Iris pigment epithelial cell (primary cell): ENCODE data around the gene ZNF143.
A peak's percentile ranks its signal among the peaks of the same experiment; 100 is the strongest.
"Not testable (repeated sequence)": the region's sequence is repeated elsewhere in the genome, so short reads cannot be mapped to it uniquely, and the experiment has no call there.

Experiments
- DNase-seq: peaks from one replicate; pipeline ENCODE4 v3.0.0-alpha.2; 2011; ENCODE audit warnings: low read depth

Gene ZNF143

GRCh38 chr11:9549216-9549615 lies 88.4 kb downstream of the ZNF143 start:
- DNase-seq, result not testable (repeated sequence)

DNA sequence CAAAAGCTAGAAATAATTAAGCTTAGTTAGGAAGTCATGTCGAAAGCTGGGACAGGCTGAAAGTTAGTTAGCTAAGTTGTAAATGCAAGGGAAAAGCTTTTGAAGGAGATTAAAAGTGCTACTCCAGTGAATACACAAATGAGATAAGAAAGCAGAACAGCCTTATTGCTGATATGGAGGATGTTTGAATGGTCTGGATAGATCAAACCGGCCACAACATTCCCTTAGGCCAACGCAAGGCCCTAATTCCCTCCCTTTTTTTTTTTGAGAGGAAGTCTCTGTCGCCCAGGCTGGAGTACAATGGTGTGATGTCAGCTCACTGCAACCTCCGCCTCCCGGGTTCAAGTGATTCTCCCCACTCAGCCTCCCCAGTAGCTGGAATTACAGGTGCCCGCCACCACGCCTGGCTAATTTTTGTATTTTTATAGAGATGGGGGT lies 89.4 kb downstream of the ZNF143 start:
- DNase-seq, result no peak

DNA sequence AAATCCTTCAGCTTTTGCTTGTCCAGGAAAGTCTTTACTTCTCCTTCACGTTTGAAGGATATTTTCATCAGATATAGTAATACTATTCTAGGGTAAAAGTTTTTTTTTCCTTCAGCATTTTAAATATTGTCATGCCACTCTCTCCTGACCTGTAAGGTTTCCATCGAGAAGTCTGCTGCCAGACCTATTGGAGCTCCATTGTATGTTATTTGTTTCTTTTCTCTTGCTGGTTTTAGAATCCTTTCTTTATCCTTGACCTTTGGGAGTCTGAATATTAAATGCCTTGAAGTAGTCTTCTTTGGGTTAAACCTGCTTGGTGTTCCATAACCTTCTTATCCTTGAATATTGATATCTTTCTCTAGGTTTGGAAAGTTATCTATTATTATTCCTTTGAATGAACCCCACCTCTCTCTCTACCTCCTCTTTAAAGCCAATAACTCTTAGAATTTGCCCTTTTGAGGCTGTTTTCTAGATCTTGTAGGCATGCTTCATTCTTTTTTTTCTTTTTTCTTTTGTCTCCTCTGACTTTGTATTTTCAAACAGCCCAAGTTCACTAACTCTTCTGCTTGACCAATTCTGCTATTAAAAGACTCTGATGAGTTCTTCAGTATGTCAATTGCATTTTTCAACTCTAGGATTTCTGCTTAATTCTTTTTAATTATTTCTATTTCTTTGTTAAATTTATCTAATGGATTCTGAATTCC lies 100.6 kb downstream of the ZNF143 start:
- no peak for DNase-seq

DNA sequence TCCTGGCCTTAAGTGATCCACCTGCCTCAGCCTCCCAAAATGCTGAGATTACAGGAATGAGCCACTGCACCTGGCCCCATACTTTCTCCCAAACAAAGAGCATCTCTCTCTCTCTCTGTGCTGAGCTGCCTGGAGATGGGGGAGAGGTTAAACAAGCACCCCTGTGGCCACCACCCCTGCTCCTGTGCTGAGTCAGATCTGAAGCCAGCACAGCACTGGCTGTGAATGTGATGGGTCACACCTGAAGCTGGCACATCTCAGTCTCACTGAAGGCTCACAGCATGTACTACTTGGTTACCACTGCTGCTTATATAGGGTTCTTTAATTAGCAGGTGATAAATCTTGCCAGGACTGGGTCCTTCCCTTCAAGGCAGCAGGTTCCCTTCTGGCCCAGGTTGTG lies 101.9 kb downstream of the ZNF143 start:
- no peak for DNase-seq

GRCh38 chr11:9563196-9563730 lies 102.5 kb downstream of the ZNF143 start:
- no peak for DNase-seq

- peak; percentile 100 for DNase-seq
Measured at GRCh38 chr11:9565822-9566560, 105.2 kb downstream of the ZNF143 start.

DNA sequence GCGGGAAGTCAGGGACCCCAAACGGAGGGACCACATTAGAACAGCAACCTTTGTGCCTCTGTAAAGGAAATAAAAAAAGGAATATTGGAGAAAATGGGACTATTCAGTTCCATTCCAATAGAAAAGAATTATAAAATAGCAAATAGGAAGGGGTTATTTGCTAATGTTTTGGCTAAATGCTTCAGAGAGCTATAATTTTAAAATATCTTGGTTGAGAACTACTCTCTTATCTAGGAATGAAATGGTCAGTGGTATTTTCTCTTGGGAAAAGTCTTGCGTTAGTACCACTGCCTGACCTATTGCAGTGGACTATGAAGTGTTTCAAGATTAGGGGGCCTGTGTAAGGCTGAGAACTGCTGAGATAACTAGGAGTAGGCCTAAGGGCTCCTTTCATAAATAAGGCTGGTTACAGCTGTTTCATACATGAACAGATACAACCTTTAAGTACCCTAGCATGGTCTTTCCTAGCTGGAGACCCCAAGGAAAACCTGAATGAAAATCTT lies 105.8 kb downstream of the ZNF143 start:
- DNase-seq, result peak; percentile 85

DNA sequence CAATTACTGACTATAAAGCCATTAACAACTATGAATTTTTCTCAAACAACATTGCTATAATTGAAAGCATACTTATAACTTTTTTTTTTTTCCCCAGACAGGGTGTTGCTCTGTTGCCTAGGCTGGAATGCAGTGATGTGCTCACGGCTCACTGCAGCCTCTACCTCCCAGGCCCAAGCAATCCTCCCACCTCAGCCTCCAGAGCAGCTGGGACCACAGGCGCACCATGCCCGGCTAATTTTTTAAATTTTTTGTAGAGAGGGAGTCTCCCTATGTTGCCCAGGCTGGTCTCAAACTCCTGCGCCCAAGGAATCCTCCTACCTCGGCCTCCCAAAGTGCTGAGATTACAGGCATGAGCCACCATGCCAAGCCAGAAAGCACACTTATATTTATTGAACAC lies 106.6 kb downstream of the ZNF143 start:
- DNase-seq, result no peak

- no peak for DNase-seq
Measured at GRCh38 chr11:9568161-9568853, 107.5 kb downstream of the ZNF143 start.

DNA sequence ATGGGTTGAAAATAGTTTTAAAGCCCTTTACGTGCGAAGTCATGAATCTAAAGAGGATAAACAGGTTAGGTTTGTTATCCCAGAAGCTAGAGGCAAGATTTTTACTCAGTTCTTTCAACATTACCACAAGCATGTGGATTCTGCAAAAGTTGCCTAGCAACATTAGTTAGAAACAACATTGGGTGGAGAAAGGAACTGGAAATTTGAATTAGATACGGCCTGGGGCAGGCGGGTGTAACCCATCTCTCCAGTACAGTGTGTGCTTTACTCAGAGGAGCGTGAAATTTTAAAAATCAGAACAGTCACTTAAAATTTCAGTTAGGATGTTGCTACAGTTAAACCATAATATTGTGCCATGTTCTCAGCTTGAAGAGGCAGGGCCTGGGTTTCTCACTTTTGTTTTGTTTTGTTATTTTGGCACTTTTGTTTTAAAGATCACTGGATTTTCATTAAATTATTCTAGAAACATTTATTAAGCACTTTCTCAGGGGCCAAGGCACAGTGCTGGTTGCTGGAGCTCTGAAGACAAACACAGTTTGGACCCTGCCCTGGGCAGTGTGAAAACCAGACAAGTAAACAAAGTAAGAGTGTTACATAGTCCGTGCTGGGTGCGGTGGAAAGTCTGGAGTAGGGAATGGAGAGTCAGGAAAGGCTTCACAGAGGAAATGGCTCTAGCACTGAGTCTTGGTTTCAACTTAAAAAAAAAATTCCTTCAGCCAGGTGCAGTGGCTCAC lies 108.2 kb downstream of the ZNF143 start:
- peak; percentile 92 for DNase-seq

DNA sequence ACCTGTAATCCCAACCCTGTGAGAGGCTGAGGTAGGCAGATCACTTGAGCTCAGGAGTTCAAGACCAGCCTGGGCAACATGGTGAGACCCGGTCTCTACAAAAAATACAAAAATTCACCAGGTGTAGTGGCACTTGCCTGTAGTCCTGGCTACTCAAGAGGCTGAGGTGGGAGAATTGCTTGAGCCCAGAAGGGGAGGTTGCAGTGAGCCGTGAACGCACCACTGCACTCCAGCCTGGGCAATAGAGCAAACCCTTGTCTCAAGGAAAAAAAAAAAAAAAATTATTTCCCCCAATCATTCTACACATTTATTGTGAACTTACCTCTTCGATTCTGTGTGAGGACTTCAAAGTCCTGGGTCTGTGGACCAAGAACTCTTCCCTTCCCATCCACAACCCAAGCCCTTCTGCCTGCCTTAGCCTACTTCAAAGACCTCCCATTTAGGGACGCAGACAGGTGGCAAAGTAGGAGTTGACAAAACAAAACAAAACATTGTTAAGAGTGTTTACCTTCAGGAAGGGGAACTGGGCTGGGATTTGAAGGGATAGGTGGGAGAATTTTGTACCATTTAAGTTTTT lies 108.9 kb downstream of the ZNF143 start:
- no peak for DNase-seq

DNA sequence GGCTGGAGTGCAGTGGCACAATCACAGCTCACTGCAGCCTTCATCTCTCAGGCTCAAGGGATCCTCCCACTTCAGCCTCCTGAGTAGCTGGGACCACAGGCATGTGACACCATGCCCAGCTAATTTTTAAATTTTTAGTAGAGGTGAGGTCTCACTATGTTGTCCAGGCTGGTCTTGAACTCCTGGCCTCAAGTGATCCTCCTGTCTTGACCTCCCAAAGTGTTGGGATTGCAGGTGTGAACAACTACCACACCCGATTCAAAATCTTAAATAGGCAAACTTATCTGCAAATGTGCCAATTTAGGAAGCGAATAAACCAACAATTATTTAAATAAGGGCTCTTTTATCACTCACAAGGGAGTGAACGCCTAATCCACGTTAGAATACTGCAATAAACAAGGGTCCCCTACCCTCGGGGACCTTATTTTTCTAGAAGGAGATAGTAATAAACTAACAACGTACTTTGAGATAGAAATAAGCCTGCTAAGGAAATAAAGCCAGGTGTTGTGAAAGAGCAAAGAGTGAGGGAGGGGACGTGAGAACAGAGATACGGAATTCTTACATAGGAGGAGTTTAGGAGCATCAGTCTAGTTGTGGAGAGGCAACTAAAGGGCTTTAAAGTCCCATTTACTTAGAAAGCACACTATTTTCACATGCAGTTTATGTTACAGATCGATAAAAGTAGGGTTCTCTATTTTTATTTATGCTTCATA lies 109.7 kb downstream of the ZNF143 start:
- DNase-seq, result no peak

- no peak for DNase-seq
Measured at GRCh38 chr11:9571071-9571762, 110.4 kb downstream of the ZNF143 start.

DNA sequence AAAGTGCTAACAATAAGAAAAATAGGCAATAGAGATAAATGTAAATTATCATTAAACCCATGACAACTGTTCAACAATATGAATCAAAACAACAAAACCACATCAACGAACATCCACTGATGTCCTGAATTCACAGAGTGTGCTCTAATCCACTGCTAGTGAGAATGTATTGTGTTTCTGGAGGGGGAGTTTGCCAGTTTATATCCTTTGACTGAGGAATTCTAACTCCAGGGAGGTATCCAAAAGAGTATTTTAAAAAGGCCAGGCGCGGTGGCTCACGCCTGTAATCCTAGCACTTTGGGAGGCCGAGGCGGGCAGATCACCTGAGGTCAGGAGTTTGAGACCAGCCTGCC lies 110.9 kb downstream of the ZNF143 start:
- DNase-seq, result no peak

- peak; percentile 98 for DNase-seq
Measured at GRCh38 chr11:9573052-9573774, 112.4 kb downstream of the ZNF143 start, which contains the start of gene WEE1. WEE1 (plus strand) TSS chr11:9573670; CDS start chr11:9573934, 264 bp downstream.

DNA sequence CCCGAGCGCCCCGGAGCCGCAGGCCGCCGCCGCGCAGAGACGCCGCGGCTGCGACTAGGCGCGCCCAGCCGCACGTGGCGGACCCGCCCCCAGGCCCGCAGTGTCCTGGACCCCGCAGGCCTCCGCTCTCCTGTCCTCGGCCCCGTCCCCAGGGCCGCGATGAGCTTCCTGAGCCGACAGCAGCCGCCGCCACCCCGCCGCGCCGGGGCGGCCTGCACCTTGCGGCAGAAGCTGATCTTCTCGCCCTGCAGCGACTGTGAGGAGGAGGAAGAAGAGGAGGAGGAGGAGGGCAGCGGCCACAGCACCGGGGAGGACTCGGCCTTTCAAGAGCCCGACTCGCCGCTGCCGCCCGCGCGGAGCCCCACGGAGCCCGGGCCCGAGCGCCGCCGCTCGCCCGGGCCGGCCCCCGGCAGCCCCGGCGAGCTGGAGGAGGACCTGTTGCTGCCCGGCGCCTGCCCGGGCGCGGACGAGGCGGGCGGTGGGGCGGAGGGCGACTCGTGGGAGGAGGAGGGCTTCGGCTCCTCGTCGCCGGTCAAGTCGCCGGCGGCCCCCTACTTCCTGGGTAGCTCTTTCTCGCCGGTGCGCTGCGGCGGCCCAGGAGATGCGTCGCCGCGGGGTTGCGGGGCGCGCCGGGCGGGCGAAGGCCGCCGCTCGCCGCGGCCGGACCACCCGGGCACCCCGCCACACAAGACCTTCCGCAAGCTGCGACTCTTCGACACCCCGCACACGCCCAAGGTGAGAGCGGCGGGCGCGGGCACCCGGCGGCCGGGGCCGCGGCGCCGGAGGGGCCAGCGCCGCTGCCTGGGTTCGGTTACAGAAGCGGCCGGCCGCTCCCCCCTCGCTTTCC lies 113.2 kb downstream of the ZNF143 start:
- DNase-seq, result no peak

- peak; percentile 45 for DNase-seq
Measured at GRCh38 chr11:9574622-9575259, 113.9 kb downstream of the ZNF143 start.
